GM18502 (cell line): ENCODE results near the gene GABBR2.

Experiments used
- ATAC-seq: cut with Tn5 transposase; IDR thresholded peaks from one replicate; pipeline ENCODE4 v1.9.1; 2021; ENCODE audit warnings: mild to moderate bottlenecking; ENCODE audit not compliant: unreplicated experiment, poor library complexity

The GABBR2 gene

GRCh38 chr9:98367923-98368322 lies 340.8 kb downstream of the GABBR2 start:
- no peak for ATAC-seq

GRCh38 chr9:98367371-98367900 lies 341.3 kb downstream of the GABBR2 start:
- ATAC-seq: no peak

GRCh38 chr9:98365781-98366180 lies 343.0 kb downstream of the GABBR2 start:
- ATAC-seq: no peak

GRCh38 chr9:98365227-98365669 lies 343.5 kb downstream of the GABBR2 start:
- no peak for ATAC-seq

- ATAC-seq: no peak
These were observed 344.6 kb downstream of the GABBR2 start for GRCh38 chr9:98364086-98364485.

DNA sequence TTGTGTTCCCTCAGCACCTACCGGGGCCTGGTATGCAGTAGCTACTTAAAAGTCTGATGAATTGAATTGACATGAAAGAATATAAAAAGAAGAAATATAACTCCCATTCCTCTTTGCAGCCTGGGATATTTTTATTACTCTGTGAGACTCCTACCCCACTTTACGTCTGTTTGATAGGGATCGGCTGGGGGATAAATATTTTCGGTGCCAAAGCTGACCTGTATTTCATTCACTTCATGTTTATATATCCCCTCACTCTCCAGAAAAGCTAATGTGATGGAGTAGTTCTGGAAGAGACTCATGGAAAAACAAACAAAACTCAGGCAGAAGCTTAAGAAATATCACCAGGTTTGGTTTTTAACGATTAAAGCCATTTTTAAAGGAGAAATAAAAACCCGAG lies 345.1 kb downstream of the GABBR2 start:
- ATAC-seq: no peak

GRCh38 chr9:98362624-98363252 lies 346.0 kb downstream of the GABBR2 start:
- ATAC-seq: no peak

GRCh38 chr9:98361645-98362044 lies 347.1 kb downstream of the GABBR2 start:
- ATAC-seq: no peak

GRCh38 chr9:98360176-98360708 lies 348.5 kb downstream of the GABBR2 start:
- ATAC-seq: no peak

DNA sequence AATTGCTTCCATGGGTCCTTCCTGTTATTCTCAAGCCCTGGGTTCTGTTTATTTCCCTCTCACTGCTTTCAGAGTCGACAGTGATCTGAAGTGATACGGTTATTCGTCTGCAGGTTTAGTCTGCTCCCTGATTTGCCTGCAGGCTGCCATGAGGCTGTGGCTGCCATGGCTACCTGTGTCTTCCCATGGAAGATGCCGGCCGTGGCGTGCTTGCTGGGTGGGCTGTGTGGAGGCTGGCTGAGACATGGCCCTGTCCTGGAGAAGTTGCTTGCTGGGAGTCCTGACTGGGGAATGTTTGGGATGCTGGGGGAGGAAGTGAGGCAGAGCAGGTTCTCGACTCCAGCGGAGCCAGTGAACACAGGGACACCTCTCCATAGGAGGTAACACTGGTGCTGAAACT lies 349.2 kb downstream of the GABBR2 start:
- ATAC-seq: no peak

GRCh38 chr9:98357921-98358535 lies 350.7 kb downstream of the GABBR2 start:
- no peak for ATAC-seq

DNA sequence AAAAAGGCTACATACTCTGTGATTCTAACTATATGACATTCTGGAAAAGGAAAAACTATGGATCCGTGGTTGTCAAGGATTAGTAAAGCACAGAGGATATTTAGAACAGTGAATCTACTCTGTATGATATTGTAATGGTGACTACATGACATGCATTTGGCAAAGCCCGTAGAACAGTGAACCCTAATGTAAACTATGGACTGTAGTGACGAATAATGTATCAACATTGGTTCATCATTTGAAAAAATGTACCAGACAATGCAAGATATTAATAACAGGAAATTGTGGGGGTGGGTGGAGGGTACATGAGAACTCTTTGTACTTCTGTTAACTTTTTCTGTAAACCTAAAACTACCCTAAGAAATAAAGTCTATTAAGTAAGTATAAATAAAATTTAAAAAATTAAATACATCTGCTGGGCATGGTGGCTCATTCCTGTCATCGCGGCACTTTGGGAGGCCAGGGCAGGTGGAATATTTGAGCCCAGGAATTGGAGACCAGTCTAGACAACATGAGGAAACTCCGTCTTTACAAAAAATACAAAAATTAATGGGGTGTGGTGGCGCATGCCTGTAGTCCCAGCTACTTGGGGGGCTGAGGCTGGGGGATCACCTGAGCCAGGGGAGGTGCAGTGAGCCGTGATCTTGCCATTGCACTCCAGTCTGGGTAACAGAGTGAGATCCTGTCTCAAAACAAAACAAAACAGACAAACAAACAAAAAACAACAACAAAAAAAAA lies 351.6 kb downstream of the GABBR2 start:
- ATAC-seq: no peak

DNA sequence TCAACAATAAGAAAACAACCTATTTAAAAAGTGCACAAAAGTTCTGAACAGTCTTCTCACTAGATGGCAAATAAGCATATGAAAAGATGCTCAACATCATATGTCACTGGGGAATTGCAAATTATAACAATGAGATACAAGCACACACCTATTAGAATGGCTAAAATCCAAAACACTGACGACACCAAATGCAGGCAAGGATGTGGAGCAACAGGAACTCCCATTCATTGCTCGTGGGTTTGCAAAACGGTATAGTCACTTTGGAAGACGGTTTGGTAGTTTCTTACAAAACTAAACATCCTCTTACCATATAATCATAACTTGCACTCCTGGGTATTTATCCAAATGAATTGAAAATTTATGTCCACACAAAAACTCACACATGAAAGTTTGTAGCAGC lies 352.4 kb downstream of the GABBR2 start:
- no peak for ATAC-seq

DNA sequence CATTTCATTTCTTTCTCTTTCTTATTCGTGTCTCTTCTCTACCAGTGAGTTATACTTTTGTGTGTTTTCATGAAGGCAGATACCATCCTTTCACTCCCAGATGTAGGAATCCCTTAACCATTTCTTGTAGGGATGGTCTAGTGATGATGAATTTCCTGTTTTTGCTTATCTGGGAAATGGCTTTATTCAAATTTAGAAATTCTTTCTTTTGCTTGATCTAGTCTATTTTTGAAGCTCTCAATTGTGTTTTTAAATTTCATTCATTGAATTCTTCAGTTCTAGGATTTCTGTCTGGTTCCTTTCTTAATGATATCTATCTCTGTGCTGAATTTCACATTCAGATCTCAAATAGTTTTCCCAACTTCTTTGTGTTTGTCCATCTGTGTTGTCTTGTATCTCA lies 357.4 kb downstream of the GABBR2 start:
- no peak for ATAC-seq

DNA sequence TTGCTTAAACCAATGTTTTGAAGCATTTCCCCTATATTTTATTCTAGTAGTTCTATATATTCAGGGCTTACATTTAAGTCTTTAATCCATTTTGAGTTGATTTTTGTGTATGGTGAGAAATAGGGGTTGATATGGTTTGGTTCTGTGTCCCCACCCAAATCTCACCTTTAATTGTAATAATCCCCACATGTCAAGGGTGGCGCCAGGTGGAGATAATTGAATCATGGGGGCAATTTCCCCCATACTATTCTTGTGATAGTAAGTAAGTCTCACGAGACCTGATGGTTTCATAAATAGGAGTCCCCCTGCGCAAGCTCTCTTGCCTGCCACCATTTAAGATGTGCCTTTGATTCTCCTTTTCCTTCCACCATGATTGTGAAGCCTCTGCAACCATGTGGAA lies 361.1 kb downstream of the GABBR2 start:
- ATAC-seq: no peak

DNA sequence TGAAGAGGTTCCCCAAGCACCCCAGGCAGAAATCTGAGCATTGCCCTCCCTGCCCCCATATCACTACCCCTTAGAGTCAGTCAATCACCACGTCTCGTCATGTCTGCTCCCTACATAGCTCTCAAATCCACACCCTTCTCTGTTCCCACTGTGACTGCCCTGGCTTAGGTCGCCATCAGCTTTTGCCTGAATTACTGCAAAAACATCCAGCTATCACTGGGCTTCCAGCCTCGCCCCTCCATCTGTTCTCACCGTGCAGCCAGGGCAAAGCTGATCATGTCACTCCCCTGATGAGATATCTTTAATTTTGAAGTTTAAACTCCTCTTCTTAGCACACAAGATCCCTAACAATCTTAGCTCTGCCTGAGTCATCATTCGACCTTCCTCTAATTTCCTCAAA lies 363.7 kb downstream of the GABBR2 start:
- ATAC-seq: no peak

GRCh38 chr9:98344581-98344980 lies 364.2 kb downstream of the GABBR2 start:
- no peak for ATAC-seq

- ATAC-seq: no peak
These were observed 365.9 kb downstream of the GABBR2 start for GRCh38 chr9:98342820-98343210.

DNA sequence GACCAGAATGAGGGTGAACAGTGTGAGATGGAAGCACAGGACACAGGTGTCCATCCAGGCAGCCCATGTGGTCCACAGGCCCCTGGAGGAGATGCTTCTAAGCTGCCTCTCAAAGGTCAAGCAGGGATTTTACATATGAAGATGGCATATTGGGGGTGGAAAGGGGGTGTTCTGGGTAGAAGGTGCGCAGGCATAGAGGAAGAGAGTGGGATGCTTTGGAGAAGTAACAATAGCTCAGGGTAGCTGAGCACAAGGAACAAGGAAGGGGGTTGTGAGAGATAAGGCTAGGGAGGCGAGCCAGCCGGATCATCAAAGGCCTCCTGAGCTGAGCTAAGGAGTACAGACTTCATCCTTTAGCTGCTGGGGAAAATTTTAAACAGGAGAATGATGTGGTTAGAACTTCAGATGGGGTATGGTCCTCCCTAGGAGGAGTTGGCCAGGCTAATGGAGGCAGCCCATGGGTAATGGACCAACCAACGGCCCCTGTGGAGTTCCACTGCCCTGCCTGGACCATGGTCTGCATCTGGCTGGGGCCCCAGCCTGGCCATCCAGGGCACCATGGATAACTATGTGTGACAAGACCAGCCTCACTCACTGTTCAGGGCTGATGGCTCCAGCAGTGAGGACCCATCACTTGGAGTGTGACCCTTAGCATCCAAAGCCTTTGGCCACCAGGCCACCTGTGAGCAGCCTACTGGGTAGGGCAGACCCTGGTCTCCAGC lies 366.5 kb downstream of the GABBR2 start:
- no peak for ATAC-seq
